ENCODE measurements around the gene KCTD1. TPM values are rescaled to one million over a fixed set of nuclear protein-coding genes. Genes with fewer than 3 reads are reported as not detected.

Gene KCTD1
- total RNA-seq, 6 experiments from 2014 or later, result 2.9 to 6.8 (median 4.8) TPM

- Histone ChIP-seq H3K4me3 (no peak overlapping the region), H3K27me3 (no peaks in the 10 kb centered on the region), H3K36me3 (no peaks in the 10 kb centered on the region), H3K9me3 (no peaks in the 10 kb centered on the region), H3K27ac (no peak overlapping the region), H3K4me1 (no peaks in the 10 kb centered on the region)
- no peak for ATAC-seq
- WGBS (ENCODE audit: insufficient coverage, low coverage, low lambda C conversion rate, missing lambda C conversion rate), result 61% methylated on average over 4 of the region's 5 CpGs
- DNase-seq, result no peak
- no peak for TF ChIP-seq POLR2A (IDR thresholded peaks at IDR 0.05)
- TF ChIP-seq, protein P1, sequence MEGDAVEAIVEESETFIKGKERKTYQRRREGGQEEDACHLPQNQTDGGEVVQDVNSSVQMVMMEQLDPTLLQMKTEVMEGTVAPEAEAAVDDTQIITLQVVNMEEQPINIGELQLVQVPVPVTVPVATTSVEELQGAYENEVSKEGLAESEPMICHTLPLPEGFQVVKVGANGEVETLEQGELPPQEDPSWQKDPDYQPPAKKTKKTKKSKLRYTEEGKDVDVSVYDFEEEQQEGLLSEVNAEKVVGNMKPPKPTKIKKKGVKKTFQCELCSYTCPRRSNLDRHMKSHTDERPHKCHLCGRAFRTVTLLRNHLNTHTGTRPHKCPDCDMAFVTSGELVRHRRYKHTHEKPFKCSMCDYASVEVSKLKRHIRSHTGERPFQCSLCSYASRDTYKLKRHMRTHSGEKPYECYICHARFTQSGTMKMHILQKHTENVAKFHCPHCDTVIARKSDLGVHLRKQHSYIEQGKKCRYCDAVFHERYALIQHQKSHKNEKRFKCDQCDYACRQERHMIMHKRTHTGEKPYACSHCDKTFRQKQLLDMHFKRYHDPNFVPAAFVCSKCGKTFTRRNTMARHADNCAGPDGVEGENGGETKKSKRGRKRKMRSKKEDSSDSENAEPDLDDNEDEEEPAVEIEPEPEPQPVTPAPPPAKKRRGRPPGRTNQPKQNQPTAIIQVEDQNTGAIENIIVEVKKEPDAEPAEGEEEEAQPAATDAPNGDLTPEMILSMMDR (IDR thresholded peaks at IDR 0.05), result no peak
- intact Hi-C loops (cut with DNase I), result loop anchor here in 1 of 2 donors (10.0 kb wide), 1 partner anchor 62 kb away; the partner anchor contains the start of gene KCTD1
Measured at GRCh38 chr18:26482569-26482968, 65.8 kb downstream of the KCTD1 start.

DNA sequence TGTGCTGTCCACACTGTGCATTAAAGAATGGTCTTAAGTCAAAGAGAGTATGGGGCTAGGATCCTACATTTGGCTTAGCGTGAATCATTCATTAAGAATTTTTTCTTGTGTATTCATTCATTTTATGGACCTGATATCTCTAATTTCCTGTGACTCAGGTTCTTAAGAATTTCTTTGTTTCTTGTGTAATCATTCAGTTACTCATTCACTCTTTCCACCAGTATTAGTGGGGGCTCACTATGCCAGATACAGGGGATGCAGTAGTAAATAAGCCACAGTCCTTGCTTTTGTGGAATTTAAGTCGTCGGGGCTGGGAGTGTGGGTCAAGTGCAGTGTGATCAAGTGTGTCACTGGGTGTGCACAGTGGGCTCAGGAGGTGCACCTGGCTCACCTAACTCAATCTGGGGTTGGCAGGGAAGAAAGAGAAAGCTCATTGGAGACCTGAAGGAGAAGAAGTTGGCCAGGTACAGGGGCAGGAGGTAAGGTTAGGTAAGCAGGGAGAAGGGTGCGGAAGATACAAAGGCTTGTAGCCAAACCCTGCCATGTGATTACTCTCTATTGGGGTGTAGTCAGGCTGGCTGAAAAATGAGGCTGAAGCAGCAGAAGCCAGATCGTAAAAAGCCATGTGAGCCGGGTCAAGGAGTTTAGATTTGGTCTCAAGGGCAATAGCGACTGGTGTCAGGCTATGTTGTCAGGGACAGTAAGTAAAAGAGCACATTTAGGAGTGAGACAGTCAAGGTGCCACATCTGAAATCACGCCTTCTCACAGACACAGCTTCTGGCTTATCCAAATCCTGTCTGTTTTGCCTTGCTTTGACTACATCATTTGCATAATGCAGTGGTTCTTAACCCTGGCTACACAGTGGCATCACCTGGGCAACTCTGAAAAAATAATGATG is 67.2 kb downstream of the KCTD1 start:
- DNase-seq (no peak), ATAC-seq (no peak)
- intact Hi-C loops (cut with DNase I), result loop anchor here in 1 of 2 donors (10.0 kb wide), 1 partner anchor 64 kb away; the partner anchor contains the start of gene KCTD1
- no peaks in the 10 kb centered on the region for H3K36me3 ChIP-seq
- no peaks in the 10 kb centered on the region for H3K4me1 ChIP-seq
- no peaks in the 10 kb centered on the region for H3K9me3 ChIP-seq
- no peaks in the 10 kb centered on the region for H3K27me3 ChIP-seq
- no peak for TF ChIP-seq POLR2A (IDR thresholded peaks at IDR 0.05)
- WGBS (ENCODE audit: insufficient coverage, low coverage, low lambda C conversion rate, missing lambda C conversion rate), result 88% methylated on average over 8 of the region's 8 CpGs
- H3K27ac ChIP-seq, result no peak overlapping the region
- H3K4me3 ChIP-seq, result no peak overlapping the region

DNA sequence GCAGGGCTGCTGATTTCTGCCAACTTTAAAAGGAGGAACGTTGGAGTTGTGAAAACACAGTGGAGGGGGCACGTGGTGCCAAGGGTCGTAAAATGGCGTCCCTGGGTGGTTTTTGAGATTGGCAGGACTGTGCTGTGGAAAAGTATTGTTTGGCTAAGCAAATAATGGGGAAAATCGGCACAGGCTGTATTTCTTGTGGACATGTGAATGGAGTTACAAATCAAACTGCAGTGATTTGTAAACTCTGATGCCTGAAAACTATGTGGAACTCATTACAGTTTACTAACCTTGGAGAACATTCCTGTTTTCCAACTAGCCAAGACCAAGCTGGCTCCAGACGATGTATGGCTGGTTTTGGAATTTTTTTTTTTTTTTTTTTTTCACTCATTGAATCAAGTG is 68.7 kb downstream of the KCTD1 start:
- no peak overlapping the region for H3K27ac ChIP-seq
- intact Hi-C loops (cut with DNase I), result loop anchor here in 1 of 2 donors (10.0 kb wide), 1 partner anchor 65 kb away; the partner anchor contains the start of gene KCTD1
- H3K4me3 ChIP-seq, result no peak overlapping the region
- no peaks in the 10 kb centered on the region for H3K27me3 ChIP-seq
- TF ChIP-seq POLR2A (IDR thresholded peaks at IDR 0.05), result no peak
- TF ChIP-seq, protein P1 (IDR thresholded peaks at IDR 0.05), result no peak
- no peaks in the 10 kb centered on the region for H3K9me3 ChIP-seq
- 78% methylated on average over 5 of the region's 6 CpGs for WGBS (ENCODE audit: insufficient coverage, low coverage, low lambda C conversion rate, missing lambda C conversion rate)
- DNase-seq (no peak), ATAC-seq (no peak)
- H3K4me1 ChIP-seq, result no peaks in the 10 kb centered on the region
- no peaks in the 10 kb centered on the region for H3K36me3 ChIP-seq

DNA sequence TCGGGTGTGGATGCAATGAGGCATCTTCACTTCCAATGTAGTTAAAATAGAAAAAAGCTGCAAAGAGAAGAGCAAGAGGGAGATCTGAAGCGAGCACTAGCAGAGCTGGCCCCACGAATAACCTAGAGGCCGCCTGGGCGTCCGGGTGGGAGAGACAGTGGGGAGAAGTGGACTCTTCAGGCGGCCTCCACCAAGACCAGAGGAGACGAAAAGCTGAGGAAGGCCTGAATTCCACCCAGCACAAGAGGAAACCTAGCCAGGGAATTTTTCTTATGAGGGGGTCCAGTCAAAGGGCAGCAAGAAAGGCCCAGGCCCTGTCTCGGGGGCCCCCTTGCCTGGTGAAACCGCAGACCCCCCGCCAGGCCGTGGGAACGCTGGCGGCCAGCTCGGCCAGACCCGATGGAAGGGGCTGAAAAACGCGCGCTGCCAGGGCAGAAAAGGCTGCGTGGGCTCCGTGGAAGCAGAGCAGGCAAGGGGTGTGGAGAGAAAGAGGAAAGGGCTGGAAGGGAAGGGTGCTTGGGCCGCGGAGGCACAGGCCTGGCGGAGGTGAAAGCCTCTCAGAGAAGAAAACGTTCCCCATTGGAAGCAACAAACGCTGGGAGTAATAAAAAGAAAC is 69.2 kb downstream of the KCTD1 start:
- TF ChIP-seq POLR2A (IDR thresholded peaks at IDR 0.05), result no peak
- TF ChIP-seq, protein P1 (IDR thresholded peaks at IDR 0.05), result no peak
- no peak overlapping the region for H3K4me3 ChIP-seq
- H3K36me3 ChIP-seq, result no peaks in the 10 kb centered on the region
- 89% methylated on average over 10 of the region's 26 CpGs for WGBS (ENCODE audit: insufficient coverage, low coverage, low lambda C conversion rate, missing lambda C conversion rate)
- no peak overlapping the region for H3K27ac ChIP-seq
- ATAC-seq, result no peak
- H3K9me3 ChIP-seq, result no peaks in the 10 kb centered on the region
- DNase-seq, result no peak
- H3K4me1 ChIP-seq, result no peaks in the 10 kb centered on the region
- H3K27me3 ChIP-seq, result no peaks in the 10 kb centered on the region
- intact Hi-C loops (cut with DNase I), result no loop called here
